Inflammatory macrophage treated with lipopolysaccharide for 1 hour (primary cell): ENCODE results near the gene SNX19.
A peak's percentile ranks its signal among the peaks of the same experiment; 100 is the strongest.
"Not testable (repeated sequence)": the region's sequence is repeated elsewhere in the genome, so short reads cannot be mapped to it uniquely, and the experiment has no call there.

Experiments used
- DNase-seq, 2 donors: peaks; one replicate each; pipeline ENCODE4 v3.0.0-alpha.2; 2020 to 2022

The SNX19 gene

DNA sequence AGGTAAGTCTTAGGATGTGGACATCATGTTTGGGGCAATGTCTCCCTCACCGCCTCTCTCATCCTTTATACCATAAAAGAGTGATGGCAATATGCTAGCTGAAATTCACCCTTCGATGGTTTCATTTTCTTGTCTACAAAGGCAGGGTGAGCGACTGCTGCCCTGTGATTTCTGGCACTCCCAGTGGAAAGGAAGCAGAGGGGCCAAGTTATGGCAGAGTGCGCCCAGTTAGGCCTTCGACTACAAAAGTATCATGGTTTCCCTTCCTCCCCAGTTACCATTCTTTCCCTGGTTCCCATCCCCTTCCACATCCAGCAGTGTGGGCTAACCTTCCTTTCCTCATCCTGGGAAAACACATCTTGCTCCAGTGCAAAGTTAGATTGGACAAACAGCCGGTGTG lies 43.8 kb downstream of the SNX19 start:
- no peak for DNase-seq

DNA sequence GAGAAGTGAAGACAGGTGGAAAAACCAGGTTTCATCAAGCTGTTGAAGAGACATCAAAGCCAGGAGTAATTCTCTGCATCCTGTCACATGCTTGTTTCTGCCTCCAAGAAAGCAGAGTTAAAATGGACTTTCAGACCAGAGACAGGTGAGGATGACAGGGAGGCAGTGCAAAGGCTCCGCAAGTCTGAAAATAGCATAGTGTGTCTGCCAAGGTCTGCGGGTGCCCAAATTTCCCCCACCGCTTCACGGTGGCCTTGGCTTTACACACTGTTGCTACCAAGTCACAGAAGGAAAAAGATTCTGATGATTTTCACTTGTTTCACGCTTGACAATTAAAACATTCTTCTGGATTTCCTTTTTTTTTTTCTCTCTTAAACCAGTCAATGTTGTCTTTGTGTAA lies 44.2 kb downstream of the SNX19 start:
- DNase-seq: no peak

DNA sequence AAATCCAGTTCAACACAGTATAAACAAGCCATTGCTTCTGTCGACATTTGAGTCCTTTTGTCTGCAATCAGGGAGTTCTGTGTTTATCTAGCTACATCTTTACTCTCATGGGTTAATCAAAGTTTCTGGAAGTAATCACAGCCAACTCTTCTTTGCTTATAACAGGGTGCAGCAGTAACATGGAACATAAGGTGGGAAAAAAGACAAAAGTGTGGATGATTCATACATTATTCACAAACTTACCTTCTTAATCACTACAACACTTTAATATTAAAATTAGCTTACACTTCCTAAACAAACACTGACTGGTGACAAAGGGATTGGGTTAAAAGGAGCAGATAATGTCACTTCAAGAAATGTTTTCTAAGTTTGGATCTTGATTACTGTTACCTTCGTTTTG lies 44.7 kb downstream of the SNX19 start:
- no peak for DNase-seq

DNA sequence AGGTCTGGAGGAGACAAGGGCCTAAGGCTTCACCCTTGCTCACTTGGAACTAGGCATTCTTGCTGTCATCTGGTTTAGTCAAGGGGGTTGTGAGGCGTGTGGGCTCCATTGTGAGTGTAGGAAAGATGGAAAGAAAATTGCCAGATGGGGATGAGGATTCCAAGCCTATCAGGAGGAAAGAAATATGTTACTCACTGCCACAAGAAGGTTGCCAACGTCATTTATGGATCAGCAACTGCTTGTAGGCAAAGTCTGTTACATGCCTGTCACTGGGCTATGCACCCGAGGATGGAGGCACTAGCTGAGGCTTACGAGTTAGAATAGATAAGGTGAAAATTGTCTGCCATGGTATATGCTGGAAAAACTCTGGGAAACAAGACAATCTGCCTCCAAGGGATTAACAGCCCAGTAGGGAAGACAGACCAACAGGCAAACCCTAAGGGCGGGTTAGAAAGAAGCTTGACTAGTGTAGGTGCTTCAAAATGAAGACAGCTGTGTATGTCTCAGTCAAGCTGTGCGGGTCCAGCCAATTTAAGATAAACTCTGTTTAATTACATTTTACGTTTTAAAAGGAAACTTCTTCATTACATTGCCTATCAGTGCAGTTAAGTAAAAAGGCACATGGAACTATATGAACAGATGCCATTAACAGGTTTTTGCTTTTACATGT lies 47.4 kb downstream of the SNX19 start:
- no peak for DNase-seq

DNA sequence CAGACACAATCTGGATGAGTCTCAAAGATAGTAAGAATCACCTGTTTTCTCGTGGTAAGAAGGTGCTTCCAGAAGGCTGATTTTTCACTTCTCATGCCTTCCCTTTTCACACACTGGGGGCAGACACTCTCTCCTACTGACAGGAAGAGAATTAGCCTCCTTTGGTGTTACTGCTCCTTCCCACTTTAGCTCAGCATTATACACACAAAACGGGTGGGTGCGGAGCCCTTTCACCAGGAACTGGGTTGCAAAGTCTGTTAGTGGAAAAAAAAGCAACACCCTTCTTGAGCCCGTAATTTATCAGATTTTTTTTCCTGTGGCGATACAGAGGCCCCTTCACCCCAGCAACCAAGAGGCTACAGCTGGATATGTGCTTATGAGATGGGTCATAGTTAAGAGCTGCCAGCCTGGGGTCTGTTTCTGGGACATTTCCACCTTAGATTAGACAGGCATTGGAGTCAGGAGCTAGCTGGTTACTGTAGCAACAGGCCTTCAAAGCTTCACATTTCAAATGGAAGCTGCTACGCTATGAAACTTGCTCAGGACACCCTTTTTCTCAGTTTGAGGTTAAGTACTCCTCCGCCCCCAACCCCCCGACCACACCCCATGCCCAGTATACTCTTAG lies 48.1 kb downstream of the SNX19 start:
- DNase-seq: no peak

DNA sequence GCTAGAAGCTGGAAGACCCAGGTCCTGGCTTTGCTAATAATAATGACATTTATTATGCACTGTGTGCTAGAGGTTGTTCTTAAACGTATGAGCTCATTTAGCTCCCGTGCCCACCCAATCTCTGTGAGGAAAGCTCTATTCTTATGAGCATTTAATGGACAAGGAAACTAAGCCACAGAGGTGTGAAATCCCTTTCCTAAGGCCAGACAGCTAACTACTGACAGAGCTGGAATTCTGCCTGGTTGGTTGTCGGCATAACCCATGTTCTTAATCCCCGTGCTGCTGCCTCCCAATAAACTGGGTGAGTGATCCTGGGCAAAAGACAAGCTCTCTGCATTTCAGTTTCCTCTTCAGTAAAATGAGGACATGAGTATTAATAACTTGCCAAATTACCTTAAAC lies 49.4 kb downstream of the SNX19 start:
- no peak for DNase-seq

DNA sequence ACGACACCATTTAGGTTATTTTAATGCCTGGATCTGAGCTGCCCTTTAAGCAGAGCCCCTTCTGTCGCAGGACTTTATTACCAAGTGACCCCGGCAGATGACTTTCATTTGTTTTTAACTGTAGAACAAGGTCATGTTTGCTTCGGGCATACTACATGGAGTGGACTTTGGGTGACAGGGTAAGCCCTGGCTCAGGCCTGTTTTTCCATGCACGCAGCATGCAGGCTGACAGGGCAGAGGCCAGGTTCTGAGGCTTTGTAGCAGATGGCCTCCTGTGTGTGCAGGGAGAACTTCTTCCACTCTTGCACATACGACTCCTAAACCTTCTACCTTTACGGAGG lies 50.5 kb downstream of the SNX19 start:
- DNase-seq: no peak

DNA sequence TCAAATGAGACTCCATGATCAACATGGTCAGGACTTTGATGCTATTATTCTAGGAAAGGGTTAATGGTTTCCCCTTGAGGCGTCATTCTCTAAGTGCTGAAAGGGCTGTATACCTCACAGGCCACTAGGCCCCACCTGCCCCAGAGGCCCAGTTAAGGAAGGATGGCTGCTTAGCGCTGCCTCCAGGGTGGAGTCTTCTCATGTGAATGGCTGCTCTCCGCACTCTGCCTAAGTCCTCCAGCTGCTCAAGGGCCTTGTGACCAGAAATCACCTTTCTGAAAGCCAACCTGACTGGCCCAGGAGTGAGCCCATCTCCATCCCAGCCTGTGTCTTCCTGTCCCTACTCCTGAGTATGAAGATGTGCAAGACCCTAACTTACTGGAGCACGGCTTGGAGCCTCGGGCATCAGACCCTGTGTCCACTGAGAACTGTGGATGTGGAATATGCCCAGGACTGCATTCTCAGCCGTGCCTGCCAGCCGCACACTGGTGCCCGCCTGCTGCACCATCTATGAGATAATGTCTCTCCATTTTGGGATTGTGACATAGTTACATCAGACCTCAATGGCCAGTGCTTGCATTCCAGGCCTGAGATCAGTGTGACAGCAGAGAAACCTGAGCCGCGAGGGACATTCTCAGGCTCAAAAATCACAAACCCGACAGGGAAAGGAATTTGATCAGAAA lies 51.0 kb downstream of the SNX19 start:
- DNase-seq: no peak

DNA sequence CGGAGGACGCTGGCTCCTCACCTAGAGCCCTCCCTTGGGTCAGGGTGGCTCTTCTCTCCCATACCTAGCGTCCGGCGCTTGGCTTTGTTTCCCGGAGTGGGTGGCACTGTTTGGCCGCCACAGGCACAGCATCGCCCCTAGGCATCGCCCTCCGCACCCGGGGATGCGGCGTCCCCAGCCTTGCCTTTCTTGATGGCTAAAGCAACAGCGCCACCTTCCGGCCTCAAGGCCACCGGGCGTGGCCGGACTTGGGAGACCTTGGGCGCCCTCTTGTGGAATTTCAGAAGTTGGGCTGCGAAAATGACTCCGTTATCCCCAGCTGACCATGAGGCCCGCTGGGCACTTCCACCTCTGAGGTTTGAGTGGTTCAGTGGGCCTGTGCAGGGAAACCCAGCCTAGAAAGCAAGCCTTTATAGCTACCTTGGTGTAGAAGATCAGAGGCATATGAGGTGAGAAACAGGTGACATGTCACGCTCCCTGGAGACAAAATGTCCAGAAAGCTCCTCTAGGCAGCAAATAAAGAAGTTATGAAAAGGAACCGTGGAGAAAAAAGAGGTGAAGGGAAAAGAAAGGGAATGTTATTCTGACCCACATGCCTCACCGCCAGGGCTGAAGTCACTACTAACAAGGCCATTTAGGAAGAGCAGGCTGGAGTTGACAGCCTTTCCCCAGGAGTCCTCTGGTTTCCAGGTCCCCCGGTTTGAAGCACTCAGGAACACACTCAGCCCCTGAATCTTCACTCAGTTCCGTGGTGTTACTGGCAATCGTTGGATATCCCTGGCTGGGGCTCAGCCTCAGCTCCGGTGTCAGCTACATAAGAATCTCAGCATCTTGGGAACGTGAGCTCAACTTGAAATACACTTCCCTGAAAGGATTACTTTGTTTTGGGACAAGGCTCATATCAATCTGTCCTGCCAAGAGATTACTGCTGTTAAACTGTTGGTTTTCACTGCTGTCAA lies 54.1 kb downstream of the SNX19 start:
- peak; percentile 73 to 98 for DNase-seq

DNA sequence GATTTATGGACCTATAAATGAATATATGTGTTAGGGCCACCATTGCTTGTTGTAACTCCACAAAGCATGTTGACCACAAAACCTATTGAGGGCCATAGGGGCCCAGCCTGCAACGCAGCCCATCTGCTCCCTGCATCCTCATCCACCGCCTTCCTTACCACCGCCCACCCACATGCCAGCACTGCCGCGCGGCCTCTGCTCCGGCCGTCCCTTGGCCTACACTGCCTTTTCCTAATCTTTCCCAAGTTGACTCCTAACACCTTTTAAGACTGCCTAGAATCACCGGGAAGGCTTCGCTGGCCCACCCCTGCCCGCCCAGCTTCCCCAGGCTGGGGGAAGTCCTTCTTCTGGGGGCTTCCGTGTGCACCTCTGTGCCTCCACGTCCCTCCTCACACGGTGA lies 55.0 kb downstream of the SNX19 start:
- DNase-seq: no peak

DNA sequence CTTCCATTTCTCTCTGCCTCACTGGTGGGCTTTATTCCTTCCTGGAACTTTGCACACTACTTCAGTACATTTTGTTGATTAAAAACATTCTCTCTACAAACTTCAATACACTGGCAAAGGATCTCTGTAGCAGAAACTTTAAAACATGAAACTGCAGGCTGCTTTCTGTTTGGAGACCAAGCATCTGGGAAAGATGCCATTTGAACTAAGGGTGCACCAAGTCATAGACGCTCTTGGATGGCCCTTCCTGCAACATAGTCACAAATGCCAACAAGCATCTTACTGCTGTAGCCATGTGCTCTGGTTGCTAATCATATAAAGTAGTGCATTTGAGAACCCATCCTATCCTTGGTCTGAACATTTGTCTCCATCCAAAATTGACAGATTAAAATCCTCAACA lies 56.4 kb downstream of the SNX19 start:
- no peak for DNase-seq

DNA sequence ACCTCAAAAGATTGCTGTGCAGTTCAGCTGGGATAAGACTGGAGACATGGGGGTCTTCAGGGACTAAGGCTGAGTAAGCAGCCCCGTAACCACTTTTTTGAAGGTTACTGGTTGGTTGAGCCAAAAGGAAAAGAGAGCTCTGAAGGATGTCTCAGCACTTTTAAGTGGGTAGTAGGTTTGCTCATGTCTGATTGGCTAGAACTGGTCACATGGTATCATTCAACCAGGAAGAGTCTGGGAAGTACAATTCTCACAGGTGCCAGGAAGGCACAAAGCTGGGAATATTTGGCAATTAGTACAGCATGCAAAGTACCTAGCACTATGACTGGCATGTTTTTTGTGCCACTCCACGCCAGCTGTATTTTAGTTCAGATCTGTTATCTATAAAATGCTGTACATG lies 58.1 kb downstream of the SNX19 start:
- peak in 1 of 2 donors; percentile 3 for DNase-seq

DNA sequence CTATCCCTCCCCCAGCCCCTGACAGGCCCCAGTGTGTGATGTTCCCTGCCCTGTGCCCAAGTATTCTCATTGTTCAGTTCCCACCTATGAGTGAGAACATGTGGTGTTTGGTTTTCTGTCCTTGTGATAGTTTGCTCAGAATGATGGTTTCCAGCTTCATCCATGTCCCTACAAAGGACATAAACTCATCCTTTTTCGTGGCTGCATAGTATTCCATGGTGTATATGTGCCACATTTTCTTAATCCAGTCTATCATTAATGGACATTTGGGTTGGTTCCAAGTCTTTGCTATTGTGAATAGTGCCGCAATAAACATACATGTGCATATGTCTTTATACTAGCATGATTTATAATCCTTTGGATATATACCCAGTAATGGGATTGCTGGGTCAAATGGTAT lies 60.6 kb downstream of the SNX19 start:
- not testable (repeated sequence) for DNase-seq

DNA sequence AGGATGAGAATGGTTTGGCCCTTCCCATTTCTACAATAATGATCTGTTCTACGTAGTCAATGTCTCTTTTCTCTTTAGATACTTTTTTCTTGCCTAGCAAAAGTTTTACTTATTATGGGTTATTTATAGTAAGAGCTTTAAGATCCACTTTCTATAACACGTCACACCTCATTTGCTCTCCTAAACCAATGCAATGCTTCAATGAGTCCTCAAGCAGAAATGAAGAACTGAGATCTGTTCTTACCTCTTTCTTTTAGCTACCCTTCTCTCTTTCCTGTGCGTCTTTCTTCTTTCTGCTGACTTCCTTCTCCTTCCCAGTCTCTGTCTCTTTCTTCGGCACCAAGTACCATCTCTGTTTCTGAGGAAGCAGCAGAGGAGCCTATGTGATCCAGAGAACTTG lies 61.8 kb downstream of the SNX19 start:
- no peak for DNase-seq

DNA sequence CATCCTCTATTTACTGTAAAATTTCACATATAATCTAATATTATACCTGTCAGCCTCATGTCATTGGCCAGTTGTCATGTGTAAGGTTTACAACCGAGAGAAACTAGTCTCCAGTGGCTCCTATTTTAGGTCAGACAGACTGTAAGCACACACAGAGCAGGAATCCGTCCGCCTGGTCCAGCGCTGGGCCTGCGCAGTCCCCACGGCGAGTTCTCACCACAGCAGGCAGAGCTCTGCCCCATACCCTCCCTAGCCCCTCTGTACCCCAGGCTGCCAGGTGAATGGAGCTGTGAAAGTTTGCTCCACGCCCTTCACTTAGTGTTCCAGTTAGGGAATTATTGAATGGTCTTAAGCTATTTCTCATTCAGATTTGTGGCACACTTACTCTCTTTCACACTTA lies 63.7 kb downstream of the SNX19 start:
- DNase-seq: no peak

DNA sequence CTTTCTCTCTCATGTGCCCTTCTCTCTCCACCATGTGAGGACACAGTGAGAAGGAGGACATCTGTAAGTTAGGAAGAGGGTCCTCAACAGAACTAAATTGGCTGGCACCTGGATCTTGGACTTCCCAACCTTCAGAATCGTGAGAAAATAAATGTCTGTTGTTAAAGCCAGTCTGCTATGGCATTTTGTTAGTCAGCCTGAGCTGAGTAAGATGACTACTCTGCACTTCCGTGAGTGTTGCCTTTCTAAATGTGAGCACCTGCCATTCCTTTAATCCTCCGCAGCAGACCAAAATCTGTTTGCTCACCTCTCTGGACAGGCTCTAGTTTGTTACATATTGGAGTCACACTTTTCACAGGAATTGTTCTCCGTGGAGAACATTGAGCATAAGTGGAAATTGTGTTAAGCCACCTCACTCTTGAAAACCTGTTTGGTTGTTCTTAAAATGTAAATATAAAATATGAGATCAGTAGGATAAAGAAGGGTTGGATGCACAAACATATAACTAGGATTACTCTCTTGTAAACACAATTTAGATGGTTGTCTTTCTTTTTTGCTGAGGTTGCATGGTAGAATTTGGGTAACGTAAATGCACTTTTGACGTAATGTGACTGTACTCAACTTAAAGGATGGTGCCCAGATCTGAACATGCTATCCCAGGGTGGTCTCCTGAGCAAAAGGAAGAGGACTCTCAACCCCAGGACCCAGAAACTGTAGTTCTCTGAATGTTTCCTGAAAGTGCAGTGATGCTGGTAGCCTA lies 65.9 kb downstream of the SNX19 start:
- no peak for DNase-seq

DNA sequence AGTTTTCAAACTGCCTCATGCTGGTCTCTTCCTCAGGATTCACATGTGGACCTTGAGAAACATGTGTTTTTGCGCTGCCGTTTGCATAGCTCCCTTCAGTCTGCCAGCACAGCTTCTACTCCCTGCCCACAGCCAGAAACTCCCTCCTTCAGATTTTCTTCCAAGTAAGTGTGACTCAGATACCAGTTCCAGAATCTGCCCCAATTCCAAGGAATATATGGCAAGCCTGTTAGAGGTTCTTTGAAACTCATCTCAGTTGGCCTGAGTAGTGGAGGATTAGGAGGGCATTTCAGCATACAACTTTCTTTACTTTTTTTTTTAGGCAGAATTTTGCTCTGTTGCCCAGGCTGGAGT lies 67.1 kb downstream of the SNX19 start:
- DNase-seq: no peak

DNA sequence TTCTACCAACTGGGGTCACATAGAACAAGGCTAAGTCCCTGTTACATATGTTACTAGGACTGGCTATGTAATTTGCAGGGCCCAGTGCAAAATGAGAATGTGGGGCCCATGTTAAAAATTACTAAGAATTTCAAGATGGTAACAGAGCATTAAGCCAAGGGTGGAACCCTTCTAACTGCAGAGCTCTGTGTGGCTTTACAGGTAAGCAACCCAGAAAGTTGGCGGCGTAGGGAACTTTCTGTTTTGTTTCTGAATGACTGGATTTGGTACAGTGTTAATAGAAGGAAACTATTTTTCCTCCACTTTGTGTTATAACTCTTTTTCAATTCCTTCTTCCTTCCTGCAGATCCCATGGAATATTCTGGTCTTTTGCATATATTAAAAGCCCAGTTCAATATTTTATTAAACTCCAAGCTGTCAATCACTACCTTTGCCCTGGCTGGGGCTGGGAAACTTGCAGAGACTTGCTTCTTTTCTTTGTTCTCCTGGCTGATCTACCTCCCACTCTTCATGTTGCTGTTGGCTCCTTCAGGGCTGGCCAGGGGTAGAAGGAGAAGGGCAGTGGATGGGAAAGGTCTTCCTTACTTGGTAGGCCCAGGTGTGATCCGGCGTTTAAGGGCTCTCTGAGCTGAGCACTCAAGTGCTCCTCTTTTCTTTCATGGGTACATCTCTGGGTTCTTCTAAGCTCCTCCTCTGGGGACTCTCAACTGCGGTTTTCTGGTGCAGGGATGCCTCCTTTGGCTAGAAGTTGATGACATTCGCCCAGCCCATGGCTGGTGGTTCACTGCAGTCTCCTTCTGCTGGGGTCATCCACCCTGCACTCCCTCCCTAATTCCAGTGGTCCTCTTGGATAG lies 67.7 kb downstream of the SNX19 start:
- DNase-seq: no peak

DNA sequence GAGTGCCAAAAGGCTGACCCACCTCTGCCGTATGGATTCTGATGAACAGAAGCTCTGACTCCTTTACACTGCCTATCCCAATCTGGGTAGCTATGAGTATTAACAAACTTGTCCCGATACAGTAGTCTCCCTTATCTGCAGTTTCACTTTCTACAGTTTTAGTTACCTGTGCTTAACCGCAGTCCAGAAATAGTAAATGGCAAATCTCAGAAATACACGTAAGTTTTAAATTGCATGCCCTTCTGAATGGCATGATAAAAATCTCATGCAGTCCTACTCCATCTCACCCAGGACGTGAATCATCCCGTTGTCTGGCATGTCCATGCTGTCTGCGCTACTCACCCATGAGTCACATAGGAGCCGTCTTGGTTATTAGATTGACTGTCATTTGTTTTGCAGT lies 68.8 kb downstream of the SNX19 start:
- DNase-seq: no peak

DNA sequence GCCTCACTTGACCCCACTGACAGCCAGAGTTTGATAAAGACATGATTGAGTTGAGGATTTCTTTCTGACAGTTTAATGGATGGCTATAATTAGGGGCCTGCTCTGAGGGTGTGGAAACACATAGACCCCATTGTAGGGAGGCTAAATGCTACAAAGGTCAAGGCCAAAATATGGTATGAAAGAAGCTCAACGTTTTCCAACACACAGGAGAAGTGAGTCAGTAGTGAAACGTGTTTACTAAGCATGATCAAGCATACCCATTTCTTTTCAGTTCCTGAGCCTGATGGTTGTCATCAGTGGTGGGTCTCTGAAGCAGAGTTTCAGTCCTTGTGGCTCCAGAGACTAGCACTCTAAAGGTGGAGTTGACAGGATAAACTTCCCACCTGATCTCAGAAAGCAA lies 69.7 kb downstream of the SNX19 start:
- DNase-seq: no peak

DNA sequence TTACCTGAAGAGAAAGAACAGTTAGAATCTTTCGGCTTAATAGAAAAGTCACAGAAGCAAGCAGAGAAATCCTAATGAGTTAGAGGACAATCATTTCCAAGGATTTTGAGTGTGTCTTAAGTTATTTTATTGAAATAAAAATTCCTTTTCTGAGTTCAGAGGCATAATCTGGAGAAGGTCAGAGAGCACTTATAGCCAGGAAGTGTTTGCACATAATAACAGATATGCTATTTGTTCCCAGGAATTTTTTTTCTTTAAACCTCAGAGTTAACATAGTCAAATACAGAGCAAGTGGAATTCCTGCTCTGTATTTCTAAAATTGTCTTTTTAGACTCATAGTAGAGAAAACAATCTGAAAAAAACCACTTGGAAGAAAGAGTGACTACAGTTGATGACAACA lies 74.3 kb downstream of the SNX19 start:
- no peak for DNase-seq

DNA sequence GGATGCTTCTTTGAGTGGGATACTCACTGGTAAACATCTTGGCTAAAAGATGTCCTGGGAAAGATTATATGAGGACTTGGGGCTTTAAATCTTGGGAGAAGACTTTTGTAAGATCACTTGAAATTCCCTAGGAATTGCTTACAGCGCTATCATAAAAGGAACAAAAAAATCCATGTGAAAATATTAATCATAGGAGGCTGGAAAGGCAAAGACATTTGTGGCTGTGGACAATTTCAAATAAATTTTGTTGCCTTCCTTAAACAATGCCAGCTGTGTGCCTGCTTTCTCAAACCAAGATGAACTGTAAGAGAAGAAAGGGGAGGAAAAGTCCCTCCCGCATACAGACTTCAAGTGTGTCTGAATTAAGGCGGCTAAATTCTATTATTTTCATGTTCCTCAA lies 75.6 kb downstream of the SNX19 start:
- DNase-seq: no peak
